Pulmonary artery endothelial cell (primary cell): ENCODE measurements around the gene LCN10. TPM values are rescaled to one million over a fixed set of nuclear protein-coding genes. Genes with fewer than 3 reads are reported as not detected.

Experiments
- DNase-seq: peaks from one replicate; pipeline ENCODE4 v3.0.0-alpha.2; 2011; ENCODE audit warnings: low read depth, low spot score
- total RNA-seq: library from RNA; depleted of rRNA; stranded (reverse); fragments of >200 nt; gene quantifications from 2 replicates; pipeline ENCODE4 v1.2.3, GENCODE V29; 2014

LCN10 gene
- total RNA-seq, 1 donor from 2014 or later: under 0.01 TPM

- DNase-seq: no peak
These were observed 52.5 kb downstream of the LCN10 start for GRCh38 chr9:136690104-136690805.

GRCh38 chr9:136689108-136689460, 53.7 kb downstream of the LCN10 start:
- no peak for DNase-seq

GRCh38 chr9:136688274-136689107, 54.2 kb downstream of the LCN10 start:
- DNase-seq: no peak

Other genes with a start within 250 kb of the LCN10 start
- 70.7 and 92.1 TPM in 2 replicates for gene NOTCH1, start 196.9 kb downstream of the LCN10 start, total RNA-seq
- gene EGFL7, start 80.0 kb downstream of the LCN10 start, total RNA-seq: 450 and 500 TPM in 2 replicates
- gene AGPAT2, start 55.5 kb downstream of the LCN10 start, total RNA-seq: 48.9 and 49.9 TPM in 2 replicates
- 152 and 177 TPM in 2 replicates for gene DIPK1B, start 30.4 kb downstream of the LCN10 start, total RNA-seq
- gene LCN6, start 5.6 kb upstream of the LCN10 start, total RNA-seq: not detected in 2 replicates
- gene LCN8, start 15.3 kb upstream of the LCN10 start, total RNA-seq: not detected in 2 replicates
- not detected in 2 replicates for gene LCN15, start 21.6 kb upstream of the LCN10 start, total RNA-seq
- gene TMEM141, start 48.4 kb upstream of the LCN10 start, total RNA-seq: 47.5 and 73.2 TPM in 2 replicates
- gene CCDC183, start 53.4 kb upstream of the LCN10 start, total RNA-seq: 0.18 and 0.26 TPM in 2 replicates
- 85.5 and 96.1 TPM in 2 replicates for gene RABL6, start 65.0 kb upstream of the LCN10 start, total RNA-seq
- 0.66 and 0.78 TPM in 2 replicates for gene AJM1, start 99.5 kb upstream of the LCN10 start, total RNA-seq
- gene PHPT1, start 106.5 kb upstream of the LCN10 start, total RNA-seq: 150 and 171 TPM in 2 replicates
- 0.86 and 2.1 TPM in 2 replicates for gene MAMDC4, start 109.4 kb upstream of the LCN10 start, total RNA-seq
- 279 and 309 TPM in 2 replicates for gene EDF1, start 123.4 kb upstream of the LCN10 start, total RNA-seq
- 12.7 and 23.9 TPM in 2 replicates for gene TRAF2, start 143.6 kb upstream of the LCN10 start, total RNA-seq
- 171 and 182 TPM in 2 replicates for gene FBXW5, start 201.8 kb upstream of the LCN10 start, total RNA-seq
- 0.67 TPM in 1 of 2 replicates, not detected in the other for gene C8G, start 202.3 kb upstream of the LCN10 start, total RNA-seq
- gene LCN12, start 209.3 kb upstream of the LCN10 start, total RNA-seq: not detected in 2 replicates
- not detected in 2 replicates for gene PTGDS, start 234.6 kb upstream of the LCN10 start, total RNA-seq
- gene LCNL1, start 240.1 kb upstream of the LCN10 start, total RNA-seq: not detected in 2 replicates
- gene PAXX, start 249.5 kb upstream of the LCN10 start, total RNA-seq: 17.8 and 18.0 TPM in 2 replicates